Measurements from ENCODE around the gene FIS1. TPM values are rescaled to one million over a fixed set of nuclear protein-coding genes. Genes with fewer than 3 reads are reported as not detected.
"Not testable (repeated sequence)": the region's sequence is repeated elsewhere in the genome, so short reads cannot be mapped to it uniquely, and the experiment has no call there.

FIS1 gene
- total and polyA plus RNA-seq, 3 experiments from 2014 or later = 137 to 206 (median 139) TPM

- H3K27me3 Mint-ChIP-seq = peaks cover 10 to 17% of the 10 kb centered on the region in 2 donors
- no peak overlapping the region for H3K4me3 Mint-ChIP-seq
- H3K9me3 ChIP-seq (ENCODE audit: low read length) = no peaks in the 10 kb centered on the region
- CTCF ChIA-PET = no interaction called here
- no peak overlapping the region for H3K4me3 ChIP-seq (ENCODE audit: low read length)
- H3K27me3 ChIP-seq (ENCODE audit: insufficient read depth, low read length, poor library complexity, severe bottlenecking) = peaks cover 6% of the 10 kb centered on the region
- H3K4me1 Mint-ChIP-seq = peaks cover 12 to 18% (median 14%) of the 10 kb centered on the region in 3 donors
- H3K27ac Mint-ChIP-seq = no peak overlapping the region
- no peaks in the 10 kb centered on the region for H3K36me3 ChIP-seq (ENCODE audit: insufficient read depth, low read length)
- H3K27ac ChIP-seq (ENCODE audit: low read depth, low read length) = no peak overlapping the region
- DNase-seq = no peak
- no peaks in the 10 kb centered on the region for H3K9me3 Mint-ChIP-seq
- H3K36me3 Mint-ChIP-seq = no peaks in the 10 kb centered on the region
- POLR2A ChIA-PET = no interaction called here
- no peaks in the 10 kb centered on the region for H3K4me1 ChIP-seq (ENCODE audit: insufficient read depth, low read length)
Observed at GRCh38 chr7:101288439-101288838, 43.6 kb upstream of the FIS1 start.

GRCh38 chr7:101287032-101287431 is 42.2 kb upstream of the FIS1 start:
- H3K27ac ChIP-seq (ENCODE audit: low read depth, low read length) = no peak overlapping the region
- CTCF ChIA-PET = no interaction called here
- POLR2A ChIA-PET = no interaction called here
- H3K4me1 Mint-ChIP-seq = peaks cover 21 to 23% (median 22%) of the 10 kb centered on the region in 3 donors
- H3K9me3 ChIP-seq (ENCODE audit: low read length) = no peaks in the 10 kb centered on the region
- no peaks in the 10 kb centered on the region for H3K9me3 Mint-ChIP-seq
- H3K4me1 ChIP-seq (ENCODE audit: insufficient read depth, low read length) = peaks cover 3% of the 10 kb centered on the region
- DNase-seq = no peak
- no peak overlapping the region for H3K27ac Mint-ChIP-seq
- peaks cover 7 to 9% of the 10 kb centered on the region in 2 donors for H3K27me3 Mint-ChIP-seq
- H3K4me3 ChIP-seq (ENCODE audit: low read length) = no peak overlapping the region
- H3K27me3 ChIP-seq (ENCODE audit: insufficient read depth, low read length, poor library complexity, severe bottlenecking) = peaks cover 3% of the 10 kb centered on the region
- H3K36me3 Mint-ChIP-seq = no peaks in the 10 kb centered on the region
- H3K36me3 ChIP-seq (ENCODE audit: insufficient read depth, low read length) = no peaks in the 10 kb centered on the region
- no peak overlapping the region for H3K4me3 Mint-ChIP-seq

GRCh38 chr7:101285880-101286279 is 41.0 kb upstream of the FIS1 start:
- H3K4me1 Mint-ChIP-seq = peaks cover 21 to 23% (median 22%) of the 10 kb centered on the region in 3 donors
- H3K4me3 Mint-ChIP-seq; H3K27ac ChIP-seq (ENCODE audit: low read depth, low read length); H3K9me3 ChIP-seq (ENCODE audit: low read length); H3K9me3 Mint-ChIP-seq; H3K4me3 ChIP-seq (ENCODE audit: low read length); CTCF ChIA-PET; H3K36me3 Mint-ChIP-seq; H3K36me3 ChIP-seq (ENCODE audit: insufficient read depth, low read length); POLR2A ChIA-PET; H3K27ac Mint-ChIP-seq; DNase-seq; H3K4me1 ChIP-seq (ENCODE audit: insufficient read depth, low read length); H3K27me3 ChIP-seq (ENCODE audit: insufficient read depth, low read length, poor library complexity, severe bottlenecking); H3K27me3 Mint-ChIP-seq: not testable (repeated sequence)

- Histone ChIP-seq H3K9me3 (ENCODE audit: low read length) (no peaks in the 10 kb centered on the region), H3K27ac (ENCODE audit: low read depth, low read length) (no peak overlapping the region), H3K36me3 (ENCODE audit: insufficient read depth, low read length) (no peaks in the 10 kb centered on the region), H3K4me3 (ENCODE audit: low read length) (no peak overlapping the region), H3K27me3 (ENCODE audit: insufficient read depth, low read length, poor library complexity, severe bottlenecking) (no peaks in the 10 kb centered on the region), H3K4me1 (ENCODE audit: insufficient read depth, low read length) (peaks cover 3% of the 10 kb centered on the region)
- Mint-ChIP-seq H3K9me3 (no peaks in the 10 kb centered on the region), H3K4me3 (no peak overlapping the region), H3K4me1 (peaks cover 15 to 17% (median 16%) of the 10 kb centered on the region in 3 donors), H3K27me3 (peaks cover 0 to 8% of the 10 kb centered on the region in 2 donors), H3K27ac (no peak overlapping the region), H3K36me3 (no peaks in the 10 kb centered on the region)
- POLR2A ChIA-PET = no interaction called here
- CTCF ChIA-PET = interaction anchor here (5.5 kb wide), 1 partner anchor 143 kb away, joined by 97 read pairs; no protein-coding TSS in a partner anchor
- no peak for DNase-seq
Observed at GRCh38 chr7:101285171-101285570, 40.3 kb upstream of the FIS1 start.

DNA sequence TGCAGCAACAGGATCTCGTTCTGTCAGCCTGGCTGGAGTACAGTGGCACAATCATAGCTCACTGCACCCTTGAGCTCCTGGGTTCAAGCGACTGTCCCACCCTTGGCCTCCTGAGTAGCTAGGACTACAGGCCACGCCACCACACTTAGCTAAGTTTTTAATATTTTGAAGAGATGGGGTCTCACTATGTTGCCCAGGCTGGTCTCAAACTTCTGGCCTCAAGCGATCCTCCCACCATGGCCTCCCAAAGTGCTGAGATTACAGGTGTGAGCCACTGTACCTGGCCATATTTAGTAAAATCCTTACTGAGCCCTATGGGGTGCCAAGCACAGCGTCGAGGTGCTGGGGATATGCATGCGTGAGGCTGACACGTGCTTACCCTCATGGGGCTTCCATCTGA is 36.0 kb upstream of the FIS1 start:
- H3K4me1 Mint-ChIP-seq; H3K9me3 ChIP-seq (ENCODE audit: low read length); H3K36me3 ChIP-seq (ENCODE audit: insufficient read depth, low read length); H3K4me3 Mint-ChIP-seq; H3K27ac ChIP-seq (ENCODE audit: low read depth, low read length); DNase-seq; H3K9me3 Mint-ChIP-seq; POLR2A ChIA-PET; H3K4me1 ChIP-seq (ENCODE audit: insufficient read depth, low read length); H3K27me3 ChIP-seq (ENCODE audit: insufficient read depth, low read length, poor library complexity, severe bottlenecking); H3K36me3 Mint-ChIP-seq; H3K4me3 ChIP-seq (ENCODE audit: low read length): not testable (repeated sequence)
- Mint-ChIP-seq H3K27me3 (peaks cover 21 to 25% of the 10 kb centered on the region in 2 donors), H3K27ac (peak overlapping the region in 1 of 8 donors; percentile 29)
- CTCF ChIA-PET = interaction anchor here (0.8 to 5.5 kb wide), 3 partner anchors 13 to 139 kb away, joined by 3 to 97 read pairs (median 3); no protein-coding TSS in a partner anchor

DNA sequence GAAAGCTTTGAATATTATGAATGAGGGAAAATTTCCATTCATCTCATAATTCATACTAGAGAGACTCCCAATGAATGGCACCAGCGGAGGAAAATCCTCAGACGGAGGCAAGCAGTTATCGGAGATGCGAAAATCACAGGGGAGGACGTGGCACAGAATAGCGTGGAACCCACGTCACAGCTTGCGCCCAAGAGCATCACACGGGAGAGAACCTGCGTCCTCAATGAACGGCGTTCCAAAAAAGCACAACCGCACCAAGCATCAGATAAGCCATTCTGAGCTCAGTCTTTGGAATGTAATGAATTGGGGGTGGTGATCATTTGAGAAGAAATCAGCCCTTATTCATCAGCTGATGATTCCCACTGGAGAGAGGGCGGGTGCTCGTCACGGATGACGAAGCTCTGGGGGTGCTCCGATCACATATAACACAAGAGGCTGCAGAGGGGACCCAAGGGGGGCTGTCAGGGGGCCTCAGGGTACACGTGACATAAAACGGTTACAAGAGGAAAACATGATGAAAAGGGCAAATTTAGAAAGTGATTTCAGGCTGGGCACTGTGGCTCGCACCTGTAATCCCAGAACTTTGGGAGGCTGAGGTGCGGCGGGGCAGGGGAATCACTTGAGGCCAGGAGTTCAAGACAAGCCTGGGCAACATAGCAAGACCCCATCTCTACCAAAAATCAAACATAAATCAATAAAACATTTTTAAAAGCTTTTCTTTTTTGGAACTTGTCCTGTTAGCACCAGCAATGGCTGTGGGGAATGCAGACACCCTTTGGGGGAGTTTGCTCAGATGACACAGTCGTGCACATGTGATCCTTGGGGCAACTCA is 33.8 kb upstream of the FIS1 start:
- CTCF ChIA-PET = interaction anchor here (1.3 to 2.4 kb wide), 2 partner anchors 11 to 134 kb away, joined by 4 to 5 read pairs; no protein-coding TSS in a partner anchor
- POLR2A ChIA-PET = no interaction called here
- H3K9me3 ChIP-seq (ENCODE audit: low read length) = no peaks in the 10 kb centered on the region
- Mint-ChIP-seq H3K4me3 (no peak overlapping the region), H3K27me3 (peaks cover 24 to 29% of the 10 kb centered on the region in 2 donors), H3K4me1 (peaks cover 6 to 8% (median 7%) of the 10 kb centered on the region in 3 donors), H3K27ac (peak overlapping the region in 1 of 8 donors; percentile 3), H3K36me3 (no peaks in the 10 kb centered on the region), H3K9me3 (no peaks in the 10 kb centered on the region)
- no peak for DNase-seq
- H3K4me3 ChIP-seq (ENCODE audit: low read length) = no peak overlapping the region
- no peaks in the 10 kb centered on the region for H3K36me3 ChIP-seq (ENCODE audit: insufficient read depth, low read length)
- H3K27me3 ChIP-seq (ENCODE audit: insufficient read depth, low read length, poor library complexity, severe bottlenecking) = no peaks in the 10 kb centered on the region
- peaks cover 3% of the 10 kb centered on the region for H3K4me1 ChIP-seq (ENCODE audit: insufficient read depth, low read length)
- H3K27ac ChIP-seq (ENCODE audit: low read depth, low read length) = no peak overlapping the region

- Mint-ChIP-seq H3K9me3 (no peaks in the 10 kb centered on the region), H3K4me3 (no peak overlapping the region), H3K4me1 (no peaks in the 10 kb centered on the region), H3K27ac (peak overlapping the region in 2 of 8 donors; percentile 51 to 76), H3K36me3 (no peaks in the 10 kb centered on the region), H3K27me3 (peaks cover 21 to 35% of the 10 kb centered on the region in 2 donors)
- Histone ChIP-seq H3K4me3 (ENCODE audit: low read length) (no peak overlapping the region), H3K4me1 (ENCODE audit: insufficient read depth, low read length) (no peaks in the 10 kb centered on the region), H3K36me3 (ENCODE audit: insufficient read depth, low read length) (no peaks in the 10 kb centered on the region), H3K9me3 (ENCODE audit: low read length) (no peaks in the 10 kb centered on the region), H3K27me3 (ENCODE audit: insufficient read depth, low read length, poor library complexity, severe bottlenecking) (no peaks in the 10 kb centered on the region), H3K27ac (ENCODE audit: low read depth, low read length) (no peak overlapping the region)
- POLR2A ChIA-PET = no interaction called here
- no peak for DNase-seq
- CTCF ChIA-PET = interaction anchor here (0.7 to 2.4 kb wide), 3 partner anchors 84 to 1146 kb away, joined by 3 to 5 read pairs (median 4); no protein-coding TSS in a partner anchor
Observed at GRCh38 chr7:101277155-101277554, 32.3 kb upstream of the FIS1 start.

GRCh38 chr7:101273206-101273605 is 28.3 kb upstream of the FIS1 start:
- Mint-ChIP-seq H3K27me3 (peaks cover 14 to 34% of the 10 kb centered on the region in 2 donors), H3K27ac (no peak overlapping the region), H3K9me3 (no peaks in the 10 kb centered on the region), H3K4me1 (no peaks in the 10 kb centered on the region), H3K4me3 (no peak overlapping the region), H3K36me3 (no peaks in the 10 kb centered on the region)
- ChIA-PET POLR2A (no interaction called here), CTCF (interaction anchor here (1.1 to 1.4 kb wide), 2 partner anchors 10 to 129 kb away, joined by 4 read pairs; no protein-coding TSS in a partner anchor)
- no peaks in the 10 kb centered on the region for H3K27me3 ChIP-seq (ENCODE audit: insufficient read depth, low read length, poor library complexity, severe bottlenecking)
- no peaks in the 10 kb centered on the region for H3K36me3 ChIP-seq (ENCODE audit: insufficient read depth, low read length)
- H3K4me3 ChIP-seq (ENCODE audit: low read length) = no peak overlapping the region
- H3K27ac ChIP-seq (ENCODE audit: low read depth, low read length) = no peak overlapping the region
- no peaks in the 10 kb centered on the region for H3K9me3 ChIP-seq (ENCODE audit: low read length)
- no peak for DNase-seq
- H3K4me1 ChIP-seq (ENCODE audit: insufficient read depth, low read length) = no peaks in the 10 kb centered on the region
